GM23338 (cell line): ENCODE data around the gene MYOCD. TPM values are rescaled to one million over a fixed set of nuclear protein-coding genes. Genes with fewer than 3 reads are reported as not detected.

ENCODE experiments used
- ATAC-seq: fragments of 200-7000 bp; cut with Tn5 transposase; 3 replicates; pipeline ENCODE4 v1.9.1; 2020
- DNase-seq: peaks from one replicate; pipeline ENCODE4 v3.0.0-alpha.2; 2015; ENCODE audit warnings: low spot score
- H2AFZ ChIP-seq: fragments of 200-600 bp; sonication (generic); 2 replicates; pipeline ENCODE4 v1.8.0; 2016; ENCODE audit warnings: antibody characterized with exemption, mild to moderate bottlenecking, moderate library complexity
- H3F3A ChIP-seq: fragments of 200-600 bp; sonication (generic); replicated peaks from 2 replicates; pipeline ENCODE4 v1.8.0; 2017; ENCODE audit warnings: antibody characterized with exemption, mixed run types, low read depth
- H3K27ac ChIP-seq: fragments of 200-600 bp; sonication (generic); 2 replicates; pipeline ENCODE4 v1.6.1; 2016; ENCODE audit warnings: low read depth
- H3K27me3 ChIP-seq: fragments of 200-600 bp; sonication (generic); 2 replicates; pipeline ENCODE4 v1.8.0; 2016; ENCODE audit warnings: mild to moderate bottlenecking, mixed run types, moderate library complexity; ENCODE audit not compliant: insufficient read depth
- H3K36me3 ChIP-seq: fragments of 200-600 bp; sonication (generic); 2 replicates; pipeline ENCODE4 v1.8.0; 2016; ENCODE audit warnings: mild to moderate bottlenecking; ENCODE audit not compliant: insufficient read depth
- H3K4me1 ChIP-seq: fragments of 200-600 bp; sonication (generic); 2 replicates; pipeline ENCODE4 v1.8.0; 2016; ENCODE audit warnings: mild to moderate bottlenecking, moderate library complexity; ENCODE audit not compliant: insufficient read depth
- H3K4me2 ChIP-seq: fragments of 200-600 bp; sonication (generic); 2 replicates; pipeline ENCODE4 v1.7.1; 2017; ENCODE audit warnings: mixed run types
- H3K4me3 ChIP-seq: fragments of 200-600 bp; sonication (generic); 2 replicates; pipeline ENCODE4 v1.6.1; 2016; ENCODE audit warnings: mixed run types
- H3K79me2 ChIP-seq: fragments of 200-600 bp; sonication (generic); replicated peaks from 2 replicates; pipeline ENCODE4 v1.8.0; 2017; ENCODE audit warnings: mild to moderate bottlenecking; ENCODE audit not compliant: insufficient read depth
- H3K9me2 ChIP-seq: fragments of 200-600 bp; sonication (generic); 2 replicates; pipeline ENCODE4 v1.8.0; 2017; ENCODE audit not compliant: insufficient read depth
- H4K20me1 ChIP-seq: fragments of 200-600 bp; sonication (generic); replicated peaks from 2 replicates; pipeline ENCODE4 v1.8.0; 2017; ENCODE audit warnings: mild to moderate bottlenecking; ENCODE audit not compliant: insufficient read depth
- H3K27ac Mint-ChIP-seq: 2 replicates; pipeline ENCODE4 v1.8.0; 2020; ENCODE audit warnings: inconsistent platforms, mild to moderate bottlenecking, moderate library complexity, mixed read lengths
- H3K27me3 Mint-ChIP-seq: 3 replicates; pipeline ENCODE4 v1.8.0; 2022; ENCODE audit warnings: low read depth, mild to moderate bottlenecking, moderate library complexity, mixed read lengths, inconsistent platforms; ENCODE audit not compliant: insufficient read depth, poor library complexity
- H3K36me3 Mint-ChIP-seq: 3 replicates; pipeline ENCODE4 v1.8.0; 2021; ENCODE audit warnings: low read depth, mild to moderate bottlenecking, inconsistent platforms, moderate library complexity, mixed read lengths
- H3K4me1 Mint-ChIP-seq: 3 replicates; pipeline ENCODE4 v1.8.0; 2020; ENCODE audit warnings: mild to moderate bottlenecking, inconsistent platforms, mixed read lengths
- H3K4me3 Mint-ChIP-seq: 3 replicates; pipeline ENCODE4 v1.8.0; 2021; ENCODE audit warnings: moderate library complexity, mild to moderate bottlenecking, inconsistent platforms, mixed read lengths
- H3K9me3 Mint-ChIP-seq: 3 replicates; pipeline ENCODE4 v1.8.0; 2020; ENCODE audit warnings: moderate library complexity, mild to moderate bottlenecking, inconsistent platforms, mixed read lengths
- CREB1 ChIP-seq: fragments of 250-450 bp; sonication (Bioruptor Pico); IDR thresholded peaks from 2 replicates; pipeline ENCODE4 v1.5.0; 2020; ENCODE audit warnings: low read depth, mild to moderate bottlenecking, moderate library complexity
- CTCF ChIP-seq, 2 experiments: fragments of 200-600 bp in 1 of 2; sonication (generic) in 1 of 2; conservative IDR thresholded peaks; 2 replicates each; pipeline versions ENCODE4 v1.5.1 to v1.6.1; 2016 to 2017; ENCODE audit warnings: antibody characterized with exemption in 2 of 2, low read depth in 2 of 2, mild to moderate bottlenecking in 2 of 2, moderate library complexity in 1 of 2
- ETS1 ChIP-seq: IDR thresholded peaks from 2 replicates; pipeline ENCODE4 v1.6.1; 2016; ENCODE audit warnings: antibody characterized with exemption
- EZH2 ChIP-seq: fragments of 200-600 bp; sonication (generic); IDR thresholded peaks from one replicate; pipeline ENCODE4 v1.8.0; 2017; ENCODE audit warnings: antibody characterized with exemption, mild to moderate bottlenecking, low read depth; ENCODE audit not compliant: unreplicated experiment
- JUNB ChIP-seq: IDR thresholded peaks from one replicate; pipeline ENCODE4 v1.6.1; 2016; ENCODE audit warnings: antibody characterized with exemption; ENCODE audit not compliant: unreplicated experiment
- NANOG ChIP-seq: IDR thresholded peaks from 2 replicates; pipeline ENCODE4 v1.6.1; 2016; ENCODE audit warnings: antibody characterized with exemption, borderline replicate concordance
- REST ChIP-seq: IDR thresholded peaks from one replicate; pipeline ENCODE4 v1.6.1; 2018; ENCODE audit warnings: antibody characterized with exemption; ENCODE audit not compliant: unreplicated experiment
- ZNF114 ChIP-seq: fragments of 250-450 bp; sonication (Bioruptor Pico); IDR thresholded peaks from 2 replicates; pipeline ENCODE4 v1.5.0; 2020; ENCODE audit warnings: mild to moderate bottlenecking, moderate library complexity
- ZNF331 ChIP-seq: fragments of 250-450 bp; sonication (Bioruptor Pico); IDR thresholded peaks from 2 replicates; pipeline ENCODE4 v1.5.0; 2020; ENCODE audit warnings: low read depth, mild to moderate bottlenecking, moderate library complexity
- ZNF462 ChIP-seq: fragments of 250-450 bp; sonication (Bioruptor Pico); IDR thresholded peaks from 2 replicates; pipeline ENCODE4 v1.5.0; 2020; ENCODE audit warnings: mild to moderate bottlenecking, moderate library complexity
- polyA plus RNA-seq: library from polyadenylated mRNA; unstranded; fragments of >200 nt; fragmentation: Nextera tagmentation; extraction: Ambion mirVana; gene quantifications from 2 replicates; pipeline ENCODE4 v1.2.1, GENCODE V29; 2016
- total RNA-seq: library from RNA; depleted of rRNA; stranded (reverse); fragments of >200 nt; shearing (Covaris generic); gene quantifications from 2 replicates; pipeline ENCODE4 v1.2.3, GENCODE V29; 2014

Gene MYOCD
- total and polyA plus RNA-seq, 2 experiments from 2014 or later: 0.80 to 2.4 TPM

- Histone ChIP-seq H3K4me1 (no peaks in the 10 kb centered on the region), H3K79me2 (no peaks in the 10 kb centered on the region), H2AFZ (no peak overlapping the region), H3K9me2 (peaks cover 5% of the 10 kb centered on the region; the same call in 1 of the 2 replicates), H3K27me3 (no peaks in the 10 kb centered on the region), H3K4me2 (no peak overlapping the region), H3K27ac (no peak overlapping the region), H4K20me1 (no peaks in the 10 kb centered on the region), H3K4me3 (no peak overlapping the region), H3K36me3 (no peaks in the 10 kb centered on the region), H3F3A (no peaks in the 10 kb centered on the region)
- no peak for ATAC-seq
- no peak for DNase-seq
- H3K4me3 Mint-ChIP-seq: no peak overlapping the region
- H3K4me1 Mint-ChIP-seq: no peaks in the 10 kb centered on the region
- TF ChIP-seq REST (no peak), JUNB (no peak), NANOG (no peak), CTCF (conservative IDR thresholded peaks at IDR 0.05; ENCODE audit: low read depth in 2 of 2) (no peak), ETS1 (no peak), EZH2 (no peak), ZNF462 (CRISPR knock-in tag) (no peak), ZNF331 (CRISPR knock-in tag) (no peak), CREB1 (CRISPR knock-in tag) (no peak), ZNF114 (CRISPR knock-in tag) (no peak)
- H3K27ac Mint-ChIP-seq: no peak overlapping the region
- no peaks in the 10 kb centered on the region for H3K36me3 Mint-ChIP-seq
- peaks cover 3% of the 10 kb centered on the region; the same call in 1 of the 3 replicates for H3K9me3 Mint-ChIP-seq
- H3K27me3 Mint-ChIP-seq: no peaks in the 10 kb centered on the region
Observed at GRCh38 chr17:12765548-12765947, 99.9 kb downstream of the MYOCD start.
